ENCODE measurements around the gene WNT9A.

DNA sequence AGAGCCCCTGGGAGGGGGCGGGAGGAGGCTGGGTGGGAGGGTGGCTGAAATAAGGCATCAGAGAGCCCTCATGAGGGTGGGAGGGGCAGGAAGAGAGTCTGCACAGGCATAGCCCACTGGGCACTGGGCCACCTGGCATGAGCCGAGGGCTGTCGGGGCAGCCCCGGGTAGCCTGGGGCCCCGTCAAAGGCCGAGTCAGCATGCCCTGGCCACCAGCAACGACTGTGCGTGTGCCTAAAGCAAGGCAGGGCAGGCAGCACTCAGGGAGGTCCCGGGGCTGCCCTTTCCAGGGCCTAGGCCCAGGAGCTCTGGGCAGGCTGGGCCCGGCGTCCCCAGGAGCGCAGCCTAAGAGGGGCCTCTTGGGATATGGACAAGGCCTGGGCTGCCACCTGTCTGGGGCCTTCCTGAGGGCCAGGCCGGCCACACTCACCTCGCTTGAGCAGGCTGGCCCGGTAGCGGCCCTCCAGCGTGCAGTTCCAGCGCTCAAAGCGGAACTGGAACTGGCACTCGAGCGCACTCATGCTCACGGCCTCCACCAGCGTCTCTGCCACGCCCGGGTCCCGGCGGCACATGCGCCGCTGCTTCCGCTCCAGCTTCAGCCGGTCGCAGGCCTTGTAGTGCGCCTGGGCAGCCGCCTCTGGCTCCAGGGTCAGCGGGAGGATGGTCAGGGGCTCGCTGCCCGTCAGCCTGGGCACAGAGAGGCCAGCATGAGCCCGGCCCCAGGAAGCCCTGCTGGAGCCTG, 22.7 kb downstream of the WNT9A start:
- TF ChIP-seq CTCF (conservative IDR thresholded peaks at IDR 0.05) (no peak), ZFX (IDR thresholded peaks at IDR 0.05) (no peak)
